Measurements from ENCODE around the gene SND1. TPM values are rescaled to one million over a fixed set of nuclear protein-coding genes. Genes with fewer than 3 reads are reported as not detected.
"Not testable (repeated sequence)": the region's sequence is repeated elsewhere in the genome, so short reads cannot be mapped to it uniquely, and the experiment has no call there.

Gene SND1
- total and polyA plus RNA-seq, 4 donors, result 59.4 to 214 (median 84.1) TPM

- Histone ChIP-seq H3K4me1 (ENCODE audit: control insufficient read depth in 4 of 4, insufficient read depth in 4 of 4, low read length in 3 of 4) (peaks cover 0 to 1% (median 0%) of the 10 kb centered on the region in 4 donors), H3K36me3 (ENCODE audit: control insufficient read depth in 4 of 4, insufficient read depth in 3 of 4, low read depth in 1 of 4, low read length in 3 of 4) (peaks cover 0 to 2% (median 0%) of the 10 kb centered on the region in 4 donors), H3K9me3 (ENCODE audit: control insufficient read depth in 4 of 4, low read length in 3 of 4) (peaks cover 0 to 4% (median 2%) of the 10 kb centered on the region in 4 donors), H3K9ac (ENCODE audit: low read depth in 1 of 2, low read length in 2 of 2) (no peak overlapping the region), H3K27ac (ENCODE audit: low read depth in 1 of 2, low read length in 2 of 2) (no peak overlapping the region), H3K4me3 (ENCODE audit: low read depth in 1 of 3, low read length in 3 of 3) (no peak overlapping the region), H3K27me3 (ENCODE audit: control insufficient read depth in 4 of 4, insufficient read depth in 4 of 4, low read length in 3 of 4) (no peaks in the 10 kb centered on the region)
- WGBS, result 89% methylated on average over 4 of the region's 4 CpGs
- TF ChIP-seq ZBTB33 (IDR thresholded peaks at IDR 0.05), result no peak
- no peak for TF ChIP-seq YY1 (IDR thresholded peaks at IDR 0.05)
- TF ChIP-seq FOXA1 (IDR thresholded peaks at IDR 0.05), result no peak
- no peak for TF ChIP-seq HNF4G (IDR thresholded peaks at IDR 0.05)
- no peak for TF ChIP-seq JUND (IDR thresholded peaks at IDR 0.05)
- TF ChIP-seq EGR1 (IDR thresholded peaks at IDR 0.05; ENCODE audit: low read depth in 2 of 2), result no peak
- no peak for TF ChIP-seq CTCF (IDR thresholded peaks at IDR 0.05; ENCODE audit: low read depth, low read length, missing input control)
- TF ChIP-seq TAF1 (conservative IDR thresholded peaks at IDR 0.05), result no peak
- no peak for TF ChIP-seq MAX (IDR thresholded peaks at IDR 0.05)
- no peak for TF ChIP-seq HNF4A (conservative IDR thresholded peaks at IDR 0.05)
- TF ChIP-seq NR2F2 (IDR thresholded peaks at IDR 0.05), result no peak
- no peak for TF ChIP-seq REST (IDR thresholded peaks at IDR 0.05)
- no peak for DNase-seq (ENCODE audit: low spot score)
These were observed 183.7 kb downstream of the SND1 start for GRCh38 chr7:127835679-127836078.

- H3K27me3 ChIP-seq (ENCODE audit: control insufficient read depth in 4 of 4, insufficient read depth in 4 of 4, low read length in 3 of 4); H3K4me1 ChIP-seq (ENCODE audit: control insufficient read depth in 4 of 4, insufficient read depth in 4 of 4, low read length in 3 of 4); H3K27ac ChIP-seq (ENCODE audit: low read depth in 1 of 2, low read length in 2 of 2); H3K9me3 ChIP-seq (ENCODE audit: control insufficient read depth in 4 of 4, low read length in 3 of 4); H3K36me3 ChIP-seq (ENCODE audit: control insufficient read depth in 4 of 4, insufficient read depth in 3 of 4, low read depth in 1 of 4, low read length in 3 of 4); H3K4me3 ChIP-seq (ENCODE audit: low read depth in 1 of 3, low read length in 3 of 3); DNase-seq (ENCODE audit: low spot score); H3K9ac ChIP-seq (ENCODE audit: low read depth in 1 of 2, low read length in 2 of 2): not testable (repeated sequence)
- 95% methylated on average over 7 of the region's 7 CpGs for WGBS
These were observed 185.9 kb downstream of the SND1 start for GRCh38 chr7:127837816-127838410.

All from liver (tissue), 9 donors.